GM13977 (cell line): ENCODE measurements around the gene TRPV2.

Experiments used
- DNase-seq: peaks from one replicate; pipeline ENCODE4 v3.0.0; 2012; ENCODE audit warnings: low spot score
- CTCF ChIP-seq: IDR thresholded peaks from 2 replicates; pipeline ENCODE4 v1.5.1; 2012; ENCODE audit warnings: mild to moderate bottlenecking, control low read depth; ENCODE audit not compliant: insufficient read depth; ENCODE audit errors: extremely low read depth, missing control alignments
- in situ Hi-C: fragments of 300-500 bp; cut with MboI; formaldehyde crosslinking; loops from one replicate; pipeline ENCODE4 v1.12.0; 2022; ENCODE audit warnings: low sequenced_read_pairs, low pct_unique_long_range_greater_than_20kb, mixed read lengths, inconsistent platforms; ENCODE audit not compliant: unreplicated experiment

TRPV2 gene

GRCh38 chr17:16467886-16468285 is 52.5 kb downstream of the TRPV2 start:
- in situ Hi-C loops, result no loop called here
- no peak for DNase-seq
- TF ChIP-seq CTCF, result no peak

- no peak for TF ChIP-seq CTCF
- DNase-seq, result no peak
- in situ Hi-C loops, result no loop called here
Observed at GRCh38 chr17:16468428-16468992, 53.1 kb downstream of the TRPV2 start.

- no peak for TF ChIP-seq CTCF
- in situ Hi-C loops, result no loop called here
- DNase-seq, result no peak
Observed at GRCh38 chr17:16470265-16470664, 54.9 kb downstream of the TRPV2 start.

- no peak for TF ChIP-seq CTCF
- in situ Hi-C loops, result no loop called here
- DNase-seq, result no peak
Observed at GRCh38 chr17:16471295-16471694, 55.9 kb downstream of the TRPV2 start.

- TF ChIP-seq CTCF, result no peak
- DNase-seq, result no peak
- in situ Hi-C loops, result no loop called here
Observed at GRCh38 chr17:16472539-16472938, 57.2 kb downstream of the TRPV2 start.

GRCh38 chr17:16473044-16474011 is 58.0 kb downstream of the TRPV2 start:
- TF ChIP-seq CTCF, result no peak
- in situ Hi-C loops, result no loop called here

More at GRCh38 chr17:16473044-16474011, 58.0 kb downstream of the TRPV2 start:
- DNase-seq, result no peak
